ENCODE data around the gene EEF2. TPM values are rescaled to one million over a fixed set of nuclear protein-coding genes. Genes with fewer than 3 reads are reported as not detected.

Gene EEF2
- total RNA-seq, 2 donors from 2014 or later: 1,913 to 2,886 TPM

DNA sequence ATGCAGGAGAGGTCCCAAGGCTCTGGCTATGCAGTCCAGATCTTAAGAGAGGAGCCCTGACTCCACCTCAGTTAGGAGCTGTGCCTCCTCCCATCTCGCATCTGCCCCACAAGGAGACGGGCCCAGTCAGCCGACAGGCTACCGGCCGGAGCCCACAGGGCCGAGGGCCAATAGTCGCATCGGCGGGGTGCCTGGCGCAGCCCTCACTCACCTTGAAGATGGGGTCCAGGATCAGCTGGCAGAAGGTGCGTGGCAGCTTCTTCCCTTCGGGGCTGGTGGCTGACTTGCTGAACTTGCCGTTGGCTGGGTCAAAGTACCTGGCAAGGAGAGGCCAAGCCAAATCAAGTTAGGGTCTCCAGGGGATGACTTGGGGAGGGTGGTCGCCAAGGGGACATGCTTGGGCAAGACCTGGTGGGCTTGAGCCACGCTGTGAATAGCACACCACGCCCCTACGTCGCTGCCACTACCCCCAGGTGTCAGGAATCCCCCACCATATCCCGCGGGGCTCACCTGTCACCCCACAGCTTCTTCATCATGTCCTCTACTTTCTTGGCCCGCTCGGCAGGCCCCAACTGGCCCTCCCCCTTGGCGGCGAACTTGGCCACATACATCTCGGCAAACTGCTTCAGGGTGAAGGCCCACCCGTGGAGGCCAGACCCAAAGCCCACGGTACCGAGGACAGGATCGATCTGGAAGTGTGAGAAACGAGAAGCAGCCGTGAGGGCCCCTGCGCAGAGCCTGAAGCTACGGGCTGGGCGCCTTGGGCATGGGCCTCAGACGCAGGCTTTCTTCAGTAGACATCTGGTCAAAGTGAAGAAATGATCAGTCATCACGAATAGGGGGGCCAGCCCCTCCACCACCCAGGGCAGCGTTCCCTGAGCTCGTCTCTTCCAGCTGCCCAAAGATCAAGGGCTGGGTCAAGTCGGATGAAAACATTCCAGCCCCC is 3.3 kb downstream of the EEF2 start:
- H3K9me3 Mint-ChIP-seq: no peaks in the 10 kb centered on the region
- Histone ChIP-seq H3K27me3 (ENCODE audit: control insufficient read depth, insufficient read depth, low read length, poor library complexity, severe bottlenecking) (no peaks in the 10 kb centered on the region), H3K36me3 (ENCODE audit: control insufficient read depth, insufficient read depth, low read length) (peaks cover 75% of the 10 kb centered on the region), H3K9ac (ENCODE audit: extremely low read depth, low read length, poor library complexity, severe bottlenecking) (peak overlapping the region; percentile 33), H3K9me3 (ENCODE audit: control insufficient read depth, low read length) (no peaks in the 10 kb centered on the region), H3K4me1 (ENCODE audit: control insufficient read depth, insufficient read depth, low read length) (peaks cover 12% of the 10 kb centered on the region), H3K27ac (ENCODE audit: low read depth, low read length) (no peak overlapping the region), H3K4me3 (ENCODE audit: low read length) (no peak overlapping the region)
- peak; percentile 47 for DNase-seq
- no peaks in the 10 kb centered on the region for H3K27me3 Mint-ChIP-seq (ENCODE audit: insufficient read depth)
- peak overlapping the region; percentile 99 for H3K27ac Mint-ChIP-seq
- H3K4me3 Mint-ChIP-seq: peak overlapping the region; percentile 99
- H3K36me3 Mint-ChIP-seq (ENCODE audit: low read depth): peaks cover 77% of the 10 kb centered on the region
- 91 to 93% methylated on average over 26 to 39 of the region's 39 CpGs for WGBS, 2 experiments (ENCODE audit: insufficient coverage in 1 of 2, insufficient read length in 1 of 2)
- TF ChIP-seq, protein P1, sequence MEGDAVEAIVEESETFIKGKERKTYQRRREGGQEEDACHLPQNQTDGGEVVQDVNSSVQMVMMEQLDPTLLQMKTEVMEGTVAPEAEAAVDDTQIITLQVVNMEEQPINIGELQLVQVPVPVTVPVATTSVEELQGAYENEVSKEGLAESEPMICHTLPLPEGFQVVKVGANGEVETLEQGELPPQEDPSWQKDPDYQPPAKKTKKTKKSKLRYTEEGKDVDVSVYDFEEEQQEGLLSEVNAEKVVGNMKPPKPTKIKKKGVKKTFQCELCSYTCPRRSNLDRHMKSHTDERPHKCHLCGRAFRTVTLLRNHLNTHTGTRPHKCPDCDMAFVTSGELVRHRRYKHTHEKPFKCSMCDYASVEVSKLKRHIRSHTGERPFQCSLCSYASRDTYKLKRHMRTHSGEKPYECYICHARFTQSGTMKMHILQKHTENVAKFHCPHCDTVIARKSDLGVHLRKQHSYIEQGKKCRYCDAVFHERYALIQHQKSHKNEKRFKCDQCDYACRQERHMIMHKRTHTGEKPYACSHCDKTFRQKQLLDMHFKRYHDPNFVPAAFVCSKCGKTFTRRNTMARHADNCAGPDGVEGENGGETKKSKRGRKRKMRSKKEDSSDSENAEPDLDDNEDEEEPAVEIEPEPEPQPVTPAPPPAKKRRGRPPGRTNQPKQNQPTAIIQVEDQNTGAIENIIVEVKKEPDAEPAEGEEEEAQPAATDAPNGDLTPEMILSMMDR (conservative IDR thresholded peaks at IDR 0.05): no peak
- H3K4me1 Mint-ChIP-seq: peaks cover 27% of the 10 kb centered on the region

DNA sequence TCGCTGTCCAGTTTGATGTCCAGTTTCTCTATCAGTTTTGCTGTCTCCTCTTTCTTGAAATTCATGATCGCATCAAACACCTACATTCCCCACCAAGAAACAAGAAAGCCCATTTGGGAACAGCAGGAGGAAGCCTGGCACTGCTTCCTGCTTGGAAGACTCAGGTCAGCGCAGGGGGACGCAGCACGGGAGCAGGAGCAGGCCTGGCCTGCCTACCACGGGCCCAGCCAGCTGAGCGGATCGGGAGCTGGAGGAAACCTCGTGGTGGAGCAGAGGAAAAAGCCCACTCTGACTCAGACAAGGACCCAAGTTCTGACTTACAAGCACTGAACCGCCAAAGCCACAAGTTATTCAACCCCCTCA is 3.9 kb downstream of the EEF2 start:
- no peak overlapping the region for H3K4me3 ChIP-seq (ENCODE audit: low read length)
- H3K27ac Mint-ChIP-seq: peak overlapping the region; percentile 81
- DNase-seq: no peak
- peaks cover 12% of the 10 kb centered on the region for H3K4me1 ChIP-seq (ENCODE audit: control insufficient read depth, insufficient read depth, low read length)
- H3K9ac ChIP-seq (ENCODE audit: extremely low read depth, low read length, poor library complexity, severe bottlenecking): peak overlapping the region; percentile 33
- whole genome bisulfite sequencing, 2 experiments (ENCODE audit: insufficient coverage in 1 of 2, insufficient read length in 1 of 2): 94 to 95% methylated on average over 8 to 10 of the region's 10 CpGs
- H3K36me3 Mint-ChIP-seq (ENCODE audit: low read depth): peaks cover 84% of the 10 kb centered on the region
- H3K36me3 ChIP-seq (ENCODE audit: control insufficient read depth, insufficient read depth, low read length): peaks cover 82% of the 10 kb centered on the region
- H3K27me3 Mint-ChIP-seq (ENCODE audit: insufficient read depth): no peaks in the 10 kb centered on the region
- TF ChIP-seq, protein P1 (conservative IDR thresholded peaks at IDR 0.05): no peak
- H3K4me1 Mint-ChIP-seq: peaks cover 24% of the 10 kb centered on the region
- no peaks in the 10 kb centered on the region for H3K27me3 ChIP-seq (ENCODE audit: control insufficient read depth, insufficient read depth, low read length, poor library complexity, severe bottlenecking)
- H3K4me3 Mint-ChIP-seq: no peak overlapping the region
- no peaks in the 10 kb centered on the region for H3K9me3 ChIP-seq (ENCODE audit: control insufficient read depth, low read length)
- no peak overlapping the region for H3K27ac ChIP-seq (ENCODE audit: low read depth, low read length)
- no peaks in the 10 kb centered on the region for H3K9me3 Mint-ChIP-seq

DNA sequence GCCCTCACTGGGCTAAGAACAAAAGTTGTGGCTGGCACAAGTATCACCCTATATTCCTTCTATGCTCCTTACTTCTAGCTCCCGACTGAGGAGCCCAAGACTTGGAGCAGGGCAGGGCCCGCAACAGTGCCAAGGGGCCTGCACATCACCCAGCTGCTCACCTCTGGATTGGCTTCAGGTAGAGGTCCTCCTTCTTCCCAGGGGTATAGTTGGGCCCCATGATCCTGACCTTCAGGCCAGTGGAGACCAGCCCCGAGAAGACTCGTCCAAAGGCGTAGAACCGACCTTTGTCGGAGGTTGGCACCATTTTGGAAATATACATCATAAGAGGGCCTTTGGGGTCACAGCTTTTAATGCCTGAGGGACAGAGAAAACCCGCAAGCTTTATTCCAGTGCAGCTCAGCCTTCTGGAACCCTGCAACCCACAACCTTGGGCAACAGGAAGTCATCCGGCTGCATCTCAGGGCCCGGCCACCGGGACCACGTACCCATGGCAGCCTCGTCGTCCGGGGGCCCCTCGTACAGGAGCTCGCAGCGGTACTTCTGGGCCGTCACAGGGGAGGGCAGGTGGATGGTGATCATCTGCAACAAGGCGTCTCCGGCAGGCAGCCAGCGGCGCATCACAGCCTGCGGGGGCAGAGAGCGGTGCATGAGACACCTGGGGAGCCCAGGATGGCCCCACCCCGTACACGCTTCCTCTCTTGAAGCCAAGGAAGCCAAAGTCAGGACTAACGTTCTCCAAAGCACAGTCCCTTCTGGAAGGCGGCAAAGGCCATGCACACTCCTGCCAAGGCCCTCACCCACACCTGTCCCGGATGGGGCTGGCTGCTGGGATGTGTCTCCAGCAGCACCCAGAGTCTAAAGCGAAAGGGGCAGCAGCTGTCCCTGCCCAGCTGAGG is 4.7 kb downstream of the EEF2 start:
- Histone ChIP-seq H3K27me3 (ENCODE audit: control insufficient read depth, insufficient read depth, low read length, poor library complexity, severe bottlenecking) (no peaks in the 10 kb centered on the region), H3K4me1 (ENCODE audit: control insufficient read depth, insufficient read depth, low read length) (peaks cover 12% of the 10 kb centered on the region), H3K9me3 (ENCODE audit: control insufficient read depth, low read length) (no peaks in the 10 kb centered on the region), H3K27ac (ENCODE audit: low read depth, low read length) (no peak overlapping the region), H3K4me3 (ENCODE audit: low read length) (no peak overlapping the region), H3K9ac (ENCODE audit: extremely low read depth, low read length, poor library complexity, severe bottlenecking) (peak overlapping the region; percentile 33), H3K36me3 (ENCODE audit: control insufficient read depth, insufficient read depth, low read length) (peaks cover 89% of the 10 kb centered on the region)
- 96% methylated on average over 22 to 31 of the region's 31 CpGs for WGBS, 2 experiments (ENCODE audit: insufficient coverage in 1 of 2, insufficient read length in 1 of 2)
- Mint-ChIP-seq H3K4me1 (peaks cover 22% of the 10 kb centered on the region), H3K9me3 (no peaks in the 10 kb centered on the region), H3K4me3 (no peak overlapping the region), H3K27ac (no peak overlapping the region), H3K36me3 (ENCODE audit: low read depth) (peaks cover 92% of the 10 kb centered on the region), H3K27me3 (ENCODE audit: insufficient read depth) (no peaks in the 10 kb centered on the region)
- TF ChIP-seq, protein P1 (conservative IDR thresholded peaks at IDR 0.05): no peak
- DNase-seq: no peak

Data from endodermal cell (in vitro differentiated cells).